HEK293 (cell line): ENCODE data around the gene ENDOV.
A peak's percentile ranks its signal among the peaks of the same experiment; 100 is the strongest.

Experiments
- CTCF ChIA-PET: fragments of 350-600 bp; formaldehyde crosslinking; extraction: SDS; loops from one replicate; lab custom pipeline; 2021; ENCODE audit warnings: antibody characterized with exemption; lab: Yijun Ruan, JAX
- POLR2A ChIA-PET: fragments of 300-600 bp; formaldehyde crosslinking; extraction: SDS; loops from one replicate; lab custom pipeline; 2020; ENCODE audit warnings: antibody characterized with exemption, inconsistent platforms; lab: Yijun Ruan, JAX
- H3K27ac ChIP-seq: fragments of 200-500 bp; sonication (Bioruptor generic); 2 replicates; pipeline ENCODE4 v1.5.1; 2014; ENCODE audit warnings: low read depth, low read length, control low read depth, inconsistent platforms; ENCODE audit errors: extremely low read depth
- H3K36me3 ChIP-seq, 2 experiments: fragments of 200-500 bp in 1 of 2; sonication (Bioruptor generic) in 1 of 2; 1 replicate in 1 of 2; 2 replicates in 1 of 2; pipeline ENCODE4 v1.5.1; 2014 to 2017; ENCODE audit warnings: inconsistent platforms in 2 of 2, low read length in 2 of 2; ENCODE audit not compliant: control insufficient read depth in 2 of 2, insufficient read depth in 1 of 2
- H3K4me1 ChIP-seq: fragments of 200-500 bp; sonication (Bioruptor generic); 2 replicates; pipeline ENCODE4 v1.5.1; 2014; ENCODE audit warnings: mild to moderate bottlenecking, low read length, inconsistent platforms; ENCODE audit not compliant: control insufficient read depth, insufficient read depth
- H3K4me3 ChIP-seq: 2 replicates; pipeline ENCODE4 v1.5.1; 2011; ENCODE audit warnings: low read depth, mild to moderate bottlenecking, control low read depth, low read length, moderate library complexity
- H3K9me3 ChIP-seq: fragments of 200-500 bp; sonication (Bioruptor generic); 2 replicates; pipeline ENCODE4 v1.5.1; 2014; ENCODE audit warnings: low read depth, low read length, inconsistent platforms; ENCODE audit not compliant: control insufficient read depth, insufficient read depth
- BCL11A ChIP-seq: fragments of 450-650 bp; formaldehyde crosslinking; IDR thresholded peaks from 2 replicates; pipeline ENCODE4 v1.5.1; 2016; ENCODE audit warnings: low read depth, missing biosample characterization, missing genetic modification characterization
- BCL11B ChIP-seq: fragments of 450-650 bp; formaldehyde crosslinking; IDR thresholded peaks from 2 replicates; pipeline ENCODE4 v1.5.1; 2016; ENCODE audit warnings: low read depth, missing biosample characterization, missing genetic modification characterization
- CTCF ChIP-seq: fragments of 450-650 bp; formaldehyde crosslinking; IDR thresholded peaks from 2 replicates; pipeline ENCODE4 v1.5.1; 2016; ENCODE audit warnings: missing biosample characterization, missing genetic modification characterization
- ELK4 ChIP-seq: IDR thresholded peaks from 2 replicates; pipeline ENCODE4 v1.6.1; 2011; ENCODE audit warnings: mild to moderate bottlenecking, low read depth, low read length, borderline replicate concordance
- GLIS1 ChIP-seq: fragments of 450-650 bp; formaldehyde crosslinking; IDR thresholded peaks from 2 replicates; pipeline ENCODE4 v1.5.1; 2016; ENCODE audit warnings: missing biosample characterization, missing genetic modification characterization
- HIC1 ChIP-seq: fragments of 450-650 bp; formaldehyde crosslinking; IDR thresholded peaks from 2 replicates; pipeline ENCODE4 v1.5.1; 2016; ENCODE audit warnings: missing biosample characterization, missing genetic modification characterization
- KLF10 ChIP-seq: fragments of 450-650 bp; IDR thresholded peaks from 2 replicates; pipeline ENCODE4 v1.5.1; 2018; ENCODE audit warnings: missing biosample characterization, mild to moderate bottlenecking, missing genetic modification characterization
- KLF7 ChIP-seq: fragments of 450-650 bp; formaldehyde crosslinking; IDR thresholded peaks from 2 replicates; pipeline ENCODE4 v1.5.1; 2016; ENCODE audit warnings: missing biosample characterization, missing genetic modification characterization, borderline replicate concordance
- KLF8 ChIP-seq: fragments of 450-650 bp; formaldehyde crosslinking; IDR thresholded peaks from 2 replicates; pipeline ENCODE4 v1.5.1; 2016; ENCODE audit warnings: missing biosample characterization, missing genetic modification characterization
- MYNN ChIP-seq: fragments of 450-650 bp; formaldehyde crosslinking; IDR thresholded peaks from 2 replicates; pipeline ENCODE4 v1.5.1; 2016; ENCODE audit warnings: missing biosample characterization, missing genetic modification characterization, borderline replicate concordance
- REPIN1 ChIP-seq: fragments of 450-650 bp; formaldehyde crosslinking; IDR thresholded peaks from 2 replicates; pipeline ENCODE4 v1.5.1; 2017; ENCODE audit warnings: missing biosample characterization, missing genetic modification characterization, low read depth
- YY1 ChIP-seq: fragments of 450-650 bp; formaldehyde crosslinking; IDR thresholded peaks from 2 replicates; pipeline ENCODE4 v1.5.1; 2018; ENCODE audit warnings: missing biosample characterization, missing genetic modification characterization
- ZBTB21 ChIP-seq: fragments of 450-650 bp; formaldehyde crosslinking; IDR thresholded peaks from 2 replicates; pipeline ENCODE4 v1.5.1; 2017; ENCODE audit warnings: missing biosample characterization, missing genetic modification characterization
- ZNF184 ChIP-seq: fragments of 450-650 bp; IDR thresholded peaks from 2 replicates; pipeline ENCODE4 v1.5.1; 2018; ENCODE audit warnings: missing biosample characterization, mild to moderate bottlenecking, missing genetic modification characterization
- ZNF280D ChIP-seq: fragments of 450-650 bp; formaldehyde crosslinking; IDR thresholded peaks from 2 replicates; pipeline ENCODE4 v1.5.1; 2016; ENCODE audit warnings: missing biosample characterization, missing genetic modification characterization
- ZNF394 ChIP-seq: fragments of 450-650 bp; formaldehyde crosslinking; IDR thresholded peaks from 2 replicates; pipeline ENCODE4 v1.5.1; 2016; ENCODE audit warnings: missing biosample characterization, missing genetic modification characterization, mild to moderate bottlenecking, moderate library complexity, borderline replicate concordance
- ZNF561 ChIP-seq: fragments of 450-650 bp; IDR thresholded peaks from 2 replicates; pipeline ENCODE4 v1.5.1; 2018; ENCODE audit warnings: missing biosample characterization, missing genetic modification characterization, borderline replicate concordance
- ZNF692 ChIP-seq: fragments of 450-650 bp; formaldehyde crosslinking; IDR thresholded peaks from 2 replicates; pipeline ENCODE4 v1.5.1; 2016; ENCODE audit warnings: missing biosample characterization, missing genetic modification characterization
- ZNF830 ChIP-seq: fragments of 450-650 bp; IDR thresholded peaks from 2 replicates; pipeline ENCODE4 v1.5.0; 2018; ENCODE audit warnings: missing biosample characterization, missing genetic modification characterization, low read depth, mild to moderate bottlenecking, moderate library complexity
- ZNF837 ChIP-seq: fragments of 450-650 bp; formaldehyde crosslinking; IDR thresholded peaks from 2 replicates; pipeline ENCODE4 v1.5.1; 2016; ENCODE audit warnings: missing biosample characterization, missing genetic modification characterization
- ZNF843 ChIP-seq: fragments of 450-650 bp; formaldehyde crosslinking; IDR thresholded peaks from 2 replicates; pipeline ENCODE4 v1.5.1; 2016; ENCODE audit warnings: missing biosample characterization, missing genetic modification characterization
- ZSCAN18 ChIP-seq: fragments of 450-650 bp; formaldehyde crosslinking; IDR thresholded peaks from 2 replicates; pipeline ENCODE4 v1.5.1; 2016; ENCODE audit warnings: missing biosample characterization, missing genetic modification characterization
- ZSCAN4 ChIP-seq: fragments of 450-650 bp; formaldehyde crosslinking; IDR thresholded peaks from 2 replicates; pipeline ENCODE4 v1.5.1; 2017; ENCODE audit warnings: missing biosample characterization, missing genetic modification characterization

Gene ENDOV

GRCh38 chr17:80414803-80415625, at the start of gene ENDOV:
ENDOV (plus strand) TSS chr17:80415167; CDS start chr17:80415195, 28 bp downstream.
- peak within 1 kb of the TSS; percentile 89 for H3K4me3 ChIP-seq
- ChIA-PET POLR2A (interaction anchor here (1.0 to 1.9 kb wide), 4 partner anchors 10 to 40 kb away, joined by 3 to 8 read pairs (median 4); no protein-coding TSS in a partner anchor), CTCF (interaction anchor here (0.6 to 1.5 kb wide), 7 partner anchors 24 to 566 kb away, joined by 3 to 6 read pairs (median 4); partner anchors contain the start of gene NPTX1)
- no peaks in the 10 kb centered on the region for H3K9me3 ChIP-seq
- H3K27ac ChIP-seq: peak within 1 kb of the TSS; percentile 82
- H3K4me1 ChIP-seq: peaks cover 4% of the 10 kb centered on the region
- H3K36me3 ChIP-seq: peaks cover 7 to 27% of the 10 kb centered on the region in 2 experiments; a peak in 2 of 3 replicates
- TF ChIP-seq KLF8 (tag by site-specific recombination) (peak; percentile 99), ZNF843 (peak; percentile 63; the same call in 1 of the 2 replicates), ZSCAN4 (tag by site-specific recombination) (peak; percentile 8; the same call in 1 of the 2 replicates), HIC1 (tag by site-specific recombination) (peak; percentile 48; the same call in 1 of the 2 replicates), YY1 (peak; percentile 85), REPIN1 (tag by site-specific recombination) (peak; percentile 63; the same call in 1 of the 2 replicates), ZNF561 (tag by site-specific recombination) (peak; percentile 98), CTCF (tag by site-specific recombination) (peak; percentile 15), GLIS1 (tag by site-specific recombination) (peak; percentile 55; the same call in 1 of the 2 replicates), ZBTB21 (peak; percentile 93), ZNF837 (tag by site-specific recombination) (no peak), KLF10 (tag by site-specific recombination) (peak; percentile 94), BCL11A (tag by site-specific recombination) (no peak), ZNF830 (tag by site-specific recombination) (no peak), ZNF394 (tag by site-specific recombination) (peak; percentile 65; the same call in 1 of the 2 replicates), ZNF692 (tag by site-specific recombination) (no peak; the same call in 1 of the 2 replicates), ZNF184 (tag by site-specific recombination) (no peak), MYNN (peak; percentile 27; the same call in 1 of the 2 replicates), KLF7 (tag by site-specific recombination) (peak; percentile 100), BCL11B (peak; percentile 66), ELK4 (peak; percentile 97), ZSCAN18 (tag by site-specific recombination) (no peak), ZNF280D (no peak)
